OCI-LY3 (cell line): Measurements from ENCODE around the gene TMEM37.

Experiments
- H2AFZ ChIP-seq: fragments of 200-600, 300-600 bp; shearing (Covaris generic); 2 replicates; pipeline ENCODE4 v1.6.0; 2014; ENCODE audit warnings: antibody characterized with exemption, low read depth, low read length
- H3K27ac ChIP-seq: fragments of 200-600, 300-600 bp; sonication (generic); 2 replicates; pipeline ENCODE4 v1.5.1; 2014; ENCODE audit warnings: mild to moderate bottlenecking, low read length, moderate library complexity, mixed read lengths
- H3K27me3 ChIP-seq: fragments of 200-600, 300-600 bp; sonication (generic); 2 replicates; pipeline ENCODE4 v1.6.1; 2014; ENCODE audit warnings: low read depth, low read length, mixed read lengths
- H3K36me3 ChIP-seq: fragments of 200-600, 300-600 bp; sonication (generic); replicated peaks from 2 replicates; pipeline ENCODE3; 2014; ENCODE audit warnings: low read depth, low read length, mixed read lengths
- H3K4me1 ChIP-seq: fragments of 300-600, 200-600 bp; sonication (generic); 2 replicates; pipeline ENCODE4 v1.6.1; 2014; ENCODE audit warnings: low read length, mixed read lengths
- H3K4me2 ChIP-seq: fragments of 200-600, 300-600 bp; sonication (generic); 2 replicates; pipeline ENCODE4 v1.6.1; 2014; ENCODE audit warnings: low read length, mixed read lengths
- H3K4me3 ChIP-seq: fragments of 300-600, 200-600 bp; sonication (generic); 2 replicates; pipeline ENCODE4 v1.5.1; 2014; ENCODE audit warnings: antibody characterized with exemption, mild to moderate bottlenecking, low read length, moderate library complexity
- H3K79me2 ChIP-seq: fragments of 300-600, 200-600 bp; shearing (Covaris generic); 2 replicates; pipeline ENCODE4 v1.6.1; 2014; ENCODE audit warnings: mild to moderate bottlenecking, low read length, mixed read lengths
- H3K9ac ChIP-seq: fragments of 300-600, 200-600 bp; shearing (Covaris generic); 2 replicates; pipeline ENCODE4 v1.6.0; 2014; ENCODE audit warnings: mild to moderate bottlenecking, low read length, moderate library complexity
- H3K9me3 ChIP-seq: fragments of 200-600, 300-600 bp; shearing (Covaris generic); 2 replicates; pipeline ENCODE4 v1.6.1; 2014; ENCODE audit warnings: low read length, mixed read lengths; ENCODE audit not compliant: insufficient read depth
- H4K20me1 ChIP-seq: fragments of 200-600, 300-600 bp; sonication (generic); 2 replicates; pipeline ENCODE4 v1.6.1; 2016; ENCODE audit warnings: low read length, mixed read lengths; ENCODE audit not compliant: insufficient read depth
- EZH2phosphoT487 ChIP-seq: fragments of 200-600 bp; shearing (Covaris generic); IDR thresholded peaks from 2 replicates; pipeline ENCODE4 v1.6.1; 2018; ENCODE audit warnings: antibody characterized with exemption, mixed run types, low read depth
- TF ChIP-seq, protein P1 (sequence below): fragments of 200-600, 300-600 bp; sonication (generic); IDR thresholded peaks from 2 replicates; pipeline ENCODE4 v1.5.1; 2014; ENCODE audit warnings: antibody characterized with exemption, low read length, low read depth

The TMEM37 gene

GRCh38 chr2:119478978-119479295 is 47.3 kb downstream of the TMEM37 start:
- H3K4me3 ChIP-seq: no peak overlapping the region
- H4K20me1 ChIP-seq: no peaks in the 10 kb centered on the region
- no peaks in the 10 kb centered on the region for H3K36me3 ChIP-seq
- no peak overlapping the region for H3K9ac ChIP-seq
- TF ChIP-seq EZH2phosphoT487: no peak
- TF ChIP-seq, protein P1, sequence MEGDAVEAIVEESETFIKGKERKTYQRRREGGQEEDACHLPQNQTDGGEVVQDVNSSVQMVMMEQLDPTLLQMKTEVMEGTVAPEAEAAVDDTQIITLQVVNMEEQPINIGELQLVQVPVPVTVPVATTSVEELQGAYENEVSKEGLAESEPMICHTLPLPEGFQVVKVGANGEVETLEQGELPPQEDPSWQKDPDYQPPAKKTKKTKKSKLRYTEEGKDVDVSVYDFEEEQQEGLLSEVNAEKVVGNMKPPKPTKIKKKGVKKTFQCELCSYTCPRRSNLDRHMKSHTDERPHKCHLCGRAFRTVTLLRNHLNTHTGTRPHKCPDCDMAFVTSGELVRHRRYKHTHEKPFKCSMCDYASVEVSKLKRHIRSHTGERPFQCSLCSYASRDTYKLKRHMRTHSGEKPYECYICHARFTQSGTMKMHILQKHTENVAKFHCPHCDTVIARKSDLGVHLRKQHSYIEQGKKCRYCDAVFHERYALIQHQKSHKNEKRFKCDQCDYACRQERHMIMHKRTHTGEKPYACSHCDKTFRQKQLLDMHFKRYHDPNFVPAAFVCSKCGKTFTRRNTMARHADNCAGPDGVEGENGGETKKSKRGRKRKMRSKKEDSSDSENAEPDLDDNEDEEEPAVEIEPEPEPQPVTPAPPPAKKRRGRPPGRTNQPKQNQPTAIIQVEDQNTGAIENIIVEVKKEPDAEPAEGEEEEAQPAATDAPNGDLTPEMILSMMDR: no peak
- H3K27me3 ChIP-seq: no peaks in the 10 kb centered on the region
- H2AFZ ChIP-seq: no peak overlapping the region
- H3K79me2 ChIP-seq: no peaks in the 10 kb centered on the region
- H3K27ac ChIP-seq: no peak overlapping the region
- H3K4me2 ChIP-seq: no peak overlapping the region
- H3K9me3 ChIP-seq: no peaks in the 10 kb centered on the region
- H3K4me1 ChIP-seq: peaks cover 10% of the 10 kb centered on the region

- H3K9ac ChIP-seq: no peak overlapping the region
- no peaks in the 10 kb centered on the region for H4K20me1 ChIP-seq
- no peak overlapping the region for H3K4me2 ChIP-seq
- H3K27ac ChIP-seq: no peak overlapping the region
- H3K27me3 ChIP-seq: no peaks in the 10 kb centered on the region
- H3K4me3 ChIP-seq: no peak overlapping the region
- no peak overlapping the region for H2AFZ ChIP-seq
- TF ChIP-seq, protein P1: no peak
- TF ChIP-seq EZH2phosphoT487: no peak
- peaks cover 10% of the 10 kb centered on the region for H3K4me1 ChIP-seq
- no peaks in the 10 kb centered on the region for H3K36me3 ChIP-seq
- H3K79me2 ChIP-seq: no peaks in the 10 kb centered on the region
- H3K9me3 ChIP-seq: no peaks in the 10 kb centered on the region
Observed at GRCh38 chr2:119480184-119480583, 48.5 kb downstream of the TMEM37 start.

- Histone ChIP-seq H3K4me3 (no peak overlapping the region), H3K9ac (no peak overlapping the region)
- TF ChIP-seq EZH2phosphoT487: no peak
- TF ChIP-seq, protein P1: no peak
Observed at GRCh38 chr2:119480718-119481142, 49.1 kb downstream of the TMEM37 start.

DNA sequence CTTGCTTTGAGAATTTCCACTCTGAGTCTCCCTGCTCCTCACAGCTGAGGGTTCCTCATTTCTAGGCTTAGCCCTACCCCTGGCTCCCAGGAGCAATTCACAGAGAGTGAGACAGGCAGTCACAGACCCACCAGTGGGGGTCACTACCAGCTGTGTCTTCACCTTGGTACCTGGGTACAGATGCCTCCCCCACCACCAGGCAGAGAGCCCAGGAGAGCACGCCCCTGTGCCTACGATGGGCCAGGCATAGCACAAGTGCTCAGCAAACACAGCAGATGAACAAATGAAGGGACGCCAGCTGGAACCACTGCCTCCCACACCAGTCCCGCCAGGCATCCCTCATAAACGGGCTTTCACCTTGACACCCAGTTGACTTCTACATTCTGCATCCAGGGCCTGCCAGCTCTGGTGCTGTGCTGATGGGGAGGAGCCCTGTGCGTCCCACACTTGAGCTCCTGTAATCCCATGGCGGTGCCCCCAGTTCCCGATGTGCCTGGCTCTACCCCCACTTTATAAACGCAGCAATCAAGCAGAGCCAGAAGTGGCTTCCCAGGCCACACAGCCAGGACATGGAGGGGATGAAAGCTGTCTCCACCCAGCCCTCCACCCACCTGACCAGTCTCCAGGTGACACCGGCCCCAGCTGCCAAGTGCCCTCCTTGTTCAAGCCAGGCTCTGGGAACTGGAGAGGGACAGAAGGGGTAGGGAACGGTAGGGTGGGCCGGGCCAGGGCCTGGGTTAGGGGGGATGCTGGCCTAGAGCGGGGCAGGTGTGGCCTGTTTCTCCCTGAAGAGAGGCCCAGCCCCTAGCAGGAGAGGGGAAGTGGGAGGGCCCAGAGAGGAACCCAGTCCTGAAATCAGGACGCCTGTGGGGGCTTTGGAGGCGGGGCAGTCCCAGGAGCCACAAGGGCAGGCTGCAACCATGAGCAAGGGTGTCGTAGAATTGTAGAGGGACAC is 50.1 kb downstream of the TMEM37 start:
- Histone ChIP-seq H3K27me3 (no peaks in the 10 kb centered on the region), H3K79me2 (no peaks in the 10 kb centered on the region), H2AFZ (no peak overlapping the region), H3K9me3 (no peaks in the 10 kb centered on the region), H4K20me1 (no peaks in the 10 kb centered on the region), H3K4me3 (no peak overlapping the region), H3K4me2 (no peak overlapping the region), H3K36me3 (no peaks in the 10 kb centered on the region), H3K4me1 (peaks cover 8% of the 10 kb centered on the region), H3K27ac (no peak overlapping the region), H3K9ac (no peak overlapping the region)
- no peak for TF ChIP-seq EZH2phosphoT487
- TF ChIP-seq, protein P1: peak; percentile 17

More at GRCh38 chr2:119480718-119481142, 49.1 kb downstream of the TMEM37 start:
- H2AFZ ChIP-seq: no peak overlapping the region
- no peaks in the 10 kb centered on the region for H3K79me2 ChIP-seq
- H3K36me3 ChIP-seq: no peaks in the 10 kb centered on the region
- no peak overlapping the region for H3K27ac ChIP-seq
- H3K9me3 ChIP-seq: no peaks in the 10 kb centered on the region
- H3K4me2 ChIP-seq: no peak overlapping the region
- H3K4me1 ChIP-seq: peaks cover 10% of the 10 kb centered on the region
- H4K20me1 ChIP-seq: no peaks in the 10 kb centered on the region
- H3K27me3 ChIP-seq: no peaks in the 10 kb centered on the region
